HG03139 (cell line): ENCODE data around the gene PDHX.

Experiments
- ATAC-seq: cut with Tn5 transposase; IDR thresholded peaks from one replicate; pipeline ENCODE4 v1.9.1; 2021; ENCODE audit not compliant: unreplicated experiment

Gene PDHX

GRCh38 chr11:35043936-35044335, 127.5 kb downstream of the PDHX start:
- no peak for ATAC-seq

DNA sequence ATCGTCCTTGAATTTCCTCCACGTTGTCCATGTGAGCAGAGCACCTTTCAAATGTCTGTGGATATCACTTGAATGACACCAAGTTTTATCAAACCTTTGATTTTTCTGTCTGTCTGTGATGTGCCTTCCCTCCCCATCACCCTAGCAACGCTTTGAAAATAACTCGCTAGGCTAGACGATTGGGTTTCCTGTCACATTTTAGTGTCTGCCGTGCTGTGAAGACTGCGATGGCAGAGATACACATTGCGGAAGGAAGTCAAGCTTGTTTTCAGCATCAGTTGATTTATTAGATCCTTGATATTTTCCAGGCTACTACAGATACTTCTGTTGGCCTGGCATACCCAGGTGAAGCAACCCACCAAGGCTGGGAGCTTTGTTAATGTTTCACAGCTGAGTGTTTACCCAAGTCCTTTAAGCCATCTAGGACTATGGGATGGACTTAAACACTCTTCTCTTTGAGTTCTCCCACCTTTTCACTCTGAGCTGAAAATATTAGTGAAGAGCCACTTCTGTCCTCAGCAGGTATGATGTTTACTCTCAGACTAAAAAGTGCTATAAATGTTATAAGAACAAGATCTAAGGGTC, 128.9 kb downstream of the PDHX start:
- no peak for ATAC-seq
